Thoracic aorta (tissue), 2 donors: ENCODE results near the gene GPR82. TPM values are rescaled to one million over a fixed set of nuclear protein-coding genes. Genes with fewer than 3 reads are reported as not detected.

ENCODE experiments used
- ATAC-seq: fragments of 150-250 bp; one replicate; pipeline ENCODE4 v1.8.0; 2017; ENCODE audit warnings: low read depth; ENCODE audit not compliant: insufficient number of reproducible peaks, low FRiP score
- DNase-seq: peaks from one replicate; pipeline ENCODE4 v3.0.0-alpha.2; 2020; ENCODE audit warnings: low spot score
- H3K27ac ChIP-seq, 2 donors: fragments of 200-600 bp; sonication (generic); 1 replicate in 1 of 2; 2 replicates in 1 of 2; pipeline ENCODE4 v1.5.1; 2016; ENCODE audit warnings: mild to moderate bottlenecking in 2 of 2, moderate library complexity in 2 of 2
- H3K27me3 ChIP-seq: fragments of 200-600 bp; sonication (generic); replicated peaks from 2 replicates; pipeline ENCODE4 v1.6.0; 2016; ENCODE audit warnings: mild to moderate bottlenecking; ENCODE audit not compliant: insufficient read depth
- H3K36me3 ChIP-seq: fragments of 200-600 bp; sonication (generic); one replicate; pipeline ENCODE4 v1.5.1; 2016
- H3K4me1 ChIP-seq, 2 donors: fragments of 200-600 bp; sonication (generic); 1 replicate in 1 of 2; 2 replicates in 1 of 2; pipeline versions ENCODE4 v1.5.1 to v1.6.0; 2016; ENCODE audit warnings: low read depth in 2 of 2, mild to moderate bottlenecking in 1 of 2; ENCODE audit not compliant: control insufficient read depth in 1 of 2
- H3K4me3 ChIP-seq: fragments of 200-600 bp; sonication (generic); 2 replicates; pipeline ENCODE4 v1.5.1; 2016; ENCODE audit warnings: mild to moderate bottlenecking
- H3K9me3 ChIP-seq: fragments of 200-600 bp; sonication (generic); 2 replicates; pipeline ENCODE4 v1.5.1; 2016
- CTCF ChIP-seq: fragments of 200-600 bp; sonication (generic); IDR thresholded peaks from one replicate; pipeline ENCODE4 v1.5.1; 2019; ENCODE audit warnings: antibody characterized with exemption
- total RNA-seq, 2 donors: library from RNA; depleted of rRNA; stranded (reverse); fragments of >200 nt; gene quantifications; one replicate each; pipeline versions ENCODE4 v1.1.0 to v1.2.3, GENCODE V29; 2016

The GPR82 gene
- total RNA-seq, 2 donors from 2014 or later, result 0.41 TPM; not detected in 1

GRCh38 chrX:41734530-41734929, 10.5 kb downstream of the GPR82 start:
- no peaks in the 10 kb centered on the region for H3K9me3 ChIP-seq
- H3K4me1 ChIP-seq, result peaks cover 4 to 10% of the 10 kb centered on the region in 2 donors
- no peak overlapping the region for H3K4me3 ChIP-seq
- TF ChIP-seq CTCF, result peak; percentile 32
- no peak for DNase-seq
- H3K27ac ChIP-seq, result peak overlapping the region in 1 of 2 donors; percentile 44
- no peaks in the 10 kb centered on the region for H3K36me3 ChIP-seq
- no peak for ATAC-seq
- H3K27me3 ChIP-seq, result no peaks in the 10 kb centered on the region

GRCh38 chrX:41737065-41737464, 13.1 kb downstream of the GPR82 start:
- Histone ChIP-seq H3K36me3 (no peaks in the 10 kb centered on the region), H3K27ac (no peak overlapping the region), H3K27me3 (no peaks in the 10 kb centered on the region), H3K9me3 (no peaks in the 10 kb centered on the region), H3K4me1 (peaks cover 4 to 10% of the 10 kb centered on the region in 2 donors), H3K4me3 (no peak overlapping the region)
- no peak for TF ChIP-seq CTCF
- ATAC-seq (no peak), DNase-seq (no peak)

GRCh38 chrX:41739871-41740270, 15.9 kb downstream of the GPR82 start:
- TF ChIP-seq CTCF, result no peak
- Histone ChIP-seq H3K9me3 (no peaks in the 10 kb centered on the region), H3K36me3 (no peaks in the 10 kb centered on the region), H3K27ac (no peak overlapping the region), H3K4me1 (no peaks in the 10 kb centered on the region), H3K27me3 (no peaks in the 10 kb centered on the region), H3K4me3 (no peak overlapping the region)
- DNase-seq, result no peak
- ATAC-seq, result no peak

GRCh38 chrX:41750716-41751115, 26.7 kb downstream of the GPR82 start:
- Histone ChIP-seq H3K9me3 (no peaks in the 10 kb centered on the region), H3K27me3 (no peaks in the 10 kb centered on the region), H3K4me3 (no peak overlapping the region), H3K36me3 (no peaks in the 10 kb centered on the region), H3K4me1 (no peaks in the 10 kb centered on the region), H3K27ac (no peak overlapping the region)
- DNase-seq, result no peak
- no peak for ATAC-seq
- no peak for TF ChIP-seq CTCF

- no peaks in the 10 kb centered on the region for H3K27me3 ChIP-seq
- DNase-seq, result no peak
- H3K9me3 ChIP-seq, result no peaks in the 10 kb centered on the region
- H3K4me1 ChIP-seq, result no peaks in the 10 kb centered on the region
- H3K27ac ChIP-seq, result no peak overlapping the region
- no peak for ATAC-seq
- no peaks in the 10 kb centered on the region for H3K36me3 ChIP-seq
- no peak for TF ChIP-seq CTCF
- H3K4me3 ChIP-seq, result no peak overlapping the region
Measured at GRCh38 chrX:41758401-41758800, 34.4 kb downstream of the GPR82 start.
